K562 (cell line): ENCODE results near the gene BEST4. TPM values are rescaled to one million over a fixed set of nuclear protein-coding genes. Genes with fewer than 3 reads are reported as not detected.

Experiments
- BHLHE40 ChIP-seq: IDR thresholded peaks from 2 replicates; pipeline ENCODE4 v1.6.1; 2011; ENCODE audit warnings: low read length, improper control_type of control experiment
- CBFA2T3 ChIP-seq: fragments of 450-650 bp; IDR thresholded peaks from 2 replicates; pipeline ENCODE4 v1.6.1; 2017
- FOXK1 ChIP-seq: sonication (generic); formaldehyde crosslinking; IDR thresholded peaks from 2 replicates; pipeline ENCODE4 v1.8.0; 2022; ENCODE audit warnings: missing genetic modification reagents, mild to moderate bottlenecking, borderline replicate concordance
- HDAC3 ChIP-seq: fragments of 450-650 bp; IDR thresholded peaks from 2 replicates; pipeline ENCODE4 v1.6.1; 2018; ENCODE audit warnings: borderline replicate concordance, mild to moderate bottlenecking, moderate library complexity; ENCODE audit not compliant: partially characterized antibody
- LCOR ChIP-seq: sonication (generic); formaldehyde crosslinking; IDR thresholded peaks from 2 replicates; pipeline ENCODE4 v1.8.0; 2022; ENCODE audit warnings: mild to moderate bottlenecking, missing genetic modification reagents
- MBD2 ChIP-seq: sonication (generic); IDR thresholded peaks from 2 replicates; pipeline ENCODE4 v1.6.1; 2016; ENCODE audit warnings: low read depth, borderline replicate concordance
- RB1 ChIP-seq: fragments of 450-650 bp; IDR thresholded peaks from 2 replicates; pipeline ENCODE4 v1.6.1; 2017; ENCODE audit warnings: low read depth, mild to moderate bottlenecking
- SP1 ChIP-seq: sonication (generic); formaldehyde crosslinking; IDR thresholded peaks from 2 replicates; pipeline ENCODE4 v1.8.1; 2022; ENCODE audit warnings: mild to moderate bottlenecking, missing genetic modification reagents
- TBL1XR1 ChIP-seq, 2 experiments: IDR thresholded peaks; 2 replicates each; pipeline ENCODE4 v1.6.1; 2012; ENCODE audit warnings: improper control_type of control experiment in 2 of 2, low read length in 2 of 2, mild to moderate bottlenecking in 1 of 2
- ZNF140 ChIP-seq: fragments of 250-450 bp; sonication (Bioruptor Pico); IDR thresholded peaks from 2 replicates; pipeline ENCODE4 v1.8.0; 2021; ENCODE audit warnings: moderate library complexity, mild to moderate bottlenecking, inconsistent platforms
- polyA plus RNA-seq, 8 experiments: library from polyadenylated mRNA; depleted of rRNA in 4 of 8; stranded (reverse) in 5 of 8; unstranded in 3 of 8; fragments of >200 nt; fragmentation: Nextera tagmentation in 2 of 8; fragmentation: Illumina TruSeq in 1 of 8; extraction: Ambion mirVana in 2 of 8; extraction: Trizol in 1 of 8; gene quantifications; 2 replicates each; pipeline versions ENCODE4 v1.2.1 to v1.2.3, GENCODE V29; 2011 to 2014; ENCODE audit warnings: inconsistent platforms in 1 of 8, missing spikeins in 1 of 8
- total RNA-seq, 7 experiments: library from RNA; depleted of rRNA in 6 of 7; stranded (reverse); fragments of >200 nt in 6 of 7; fragmentation: Illumina TruSeq in 2 of 7; extraction: Trizol in 2 of 7; gene quantifications; 2 replicates each; pipeline versions ENCODE4 v1.2.1 to v1.2.3, GENCODE V29; 2011 to 2021; ENCODE audit warnings: low replicate concordance in 1 of 7
- TF ChIP-seq, protein P1 (sequence below): fragments of 450-650 bp; formaldehyde crosslinking; IDR thresholded peaks from 2 replicates; pipeline ENCODE4 v1.4.0; 2022; ENCODE audit warnings: mild to moderate bottlenecking, moderate library complexity
- TF ChIP-seq, protein P2 (sequence below): fragments of 450-650 bp; IDR thresholded peaks from 2 replicates; pipeline ENCODE4 v1.6.1; 2014; ENCODE audit warnings: low read depth, mild to moderate bottlenecking, moderate library complexity, borderline replicate concordance
- TF ChIP-seq, protein P3 (sequence below): fragments of 250-450 bp; sonication (Bioruptor Pico); IDR thresholded peaks from 2 replicates; pipeline ENCODE4 v1.9.0; 2021; ENCODE audit warnings: mild to moderate bottlenecking
- TF ChIP-seq, protein P4 (sequence below): fragments of 250-450 bp; sonication (Bioruptor Pico); IDR thresholded peaks from 2 replicates; pipeline ENCODE4 v1.9.0; 2021; ENCODE audit warnings: mild to moderate bottlenecking, inconsistent platforms
- TF ChIP-seq, protein P5 (sequence below): fragments of 200-800 bp; sonication (Bioruptor generic); IDR thresholded peaks from 2 replicates; pipeline ENCODE4 v1.6.1; 2017; ENCODE audit warnings: missing genetic modification characterization, missing compliant biosample characterization
- TF ChIP-seq, protein P6 (sequence below), 2 experiments: fragments of 450-650 bp in 1 of 2; sonication (generic) in 1 of 2; formaldehyde crosslinking in 1 of 2; IDR thresholded peaks in 1 of 2; conservative IDR thresholded peaks in 1 of 2; 2 replicates each; pipeline versions ENCODE4 v1.6.1 to v1.8.1; 2016 to 2023; ENCODE audit warnings: mild to moderate bottlenecking in 2 of 2, moderate library complexity in 2 of 2, inconsistent platforms in 1 of 2, missing genetic modification reagents in 1 of 2
- TF ChIP-seq, protein P7 (sequence below): fragments of 250-450 bp; sonication (Bioruptor Pico); IDR thresholded peaks from 2 replicates; pipeline ENCODE4 v1.8.0; 2021; ENCODE audit warnings: borderline replicate concordance, mild to moderate bottlenecking, moderate library complexity; ENCODE audit not compliant: poor library complexity, severe bottlenecking

BEST4 gene
- total and polyA plus RNA-seq, 9 of the 15 experiments (the other 6 are each of a cell fraction or from before 2014, with no cell fraction given) = 0.07 to 0.11 TPM; not detected in 7

DNA sequence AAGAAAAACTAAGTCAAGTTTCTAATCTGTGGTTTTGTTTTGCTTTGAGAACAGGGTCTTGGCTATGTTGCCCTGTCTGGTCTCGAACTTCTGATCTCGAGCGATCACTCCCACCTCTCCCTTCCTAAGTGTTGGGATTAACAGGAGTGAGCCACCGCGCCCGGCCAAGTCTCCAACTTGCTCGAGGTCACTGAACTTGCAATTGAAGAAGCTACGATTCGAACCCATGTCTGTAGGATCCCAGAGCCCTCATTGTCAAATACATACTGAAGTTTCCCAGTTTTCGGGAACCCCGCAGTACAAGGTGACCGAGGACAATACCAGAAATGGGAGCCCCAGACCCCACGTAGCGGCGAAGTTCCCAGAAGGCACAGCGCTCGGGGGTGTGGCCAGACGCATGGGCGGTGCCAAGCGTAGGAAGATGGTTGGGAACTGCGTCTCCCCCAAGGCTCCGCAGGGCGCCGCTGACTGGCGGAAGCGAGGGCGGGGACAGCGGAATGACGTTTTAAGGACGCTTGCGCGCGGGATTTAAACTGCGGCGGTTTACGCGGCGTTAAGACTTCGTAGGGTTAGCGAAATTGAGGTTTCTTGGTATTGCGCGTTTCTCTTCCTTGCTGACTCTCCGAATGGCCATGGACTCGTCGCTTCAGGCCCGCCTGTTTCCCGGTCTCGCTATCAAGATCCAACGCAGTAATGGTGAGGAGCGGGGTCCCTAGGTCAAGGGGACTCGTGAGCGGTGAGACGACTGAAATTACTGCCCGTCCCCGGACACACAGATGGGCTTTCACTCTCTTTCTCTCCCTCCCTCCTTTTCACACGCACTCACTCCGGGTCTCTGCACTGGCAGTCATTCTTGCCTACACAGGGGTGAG is 48.4 kb downstream of the BEST4 start, which contains the start of gene KIF2C (continued):
- peak; percentile 89; the same call in 1 of the 2 replicates for TF ChIP-seq MBD2
- TF ChIP-seq, protein P1, sequence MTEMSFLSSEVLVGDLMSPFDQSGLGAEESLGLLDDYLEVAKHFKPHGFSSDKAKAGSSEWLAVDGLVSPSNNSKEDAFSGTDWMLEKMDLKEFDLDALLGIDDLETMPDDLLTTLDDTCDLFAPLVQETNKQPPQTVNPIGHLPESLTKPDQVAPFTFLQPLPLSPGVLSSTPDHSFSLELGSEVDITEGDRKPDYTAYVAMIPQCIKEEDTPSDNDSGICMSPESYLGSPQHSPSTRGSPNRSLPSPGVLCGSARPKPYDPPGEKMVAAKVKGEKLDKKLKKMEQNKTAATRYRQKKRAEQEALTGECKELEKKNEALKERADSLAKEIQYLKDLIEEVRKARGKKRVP (CRISPR knock-in tag) = 0 out of 2 replicates have a peak, but pooled peaks have one; percentile 43
- peak; percentile 13; the same call in 1 of the 2 replicates for TF ChIP-seq BHLHE40
- TF ChIP-seq RB1 = peak; percentile 63
- TF ChIP-seq CBFA2T3 = no peak
- peak; percentile 66 for TF ChIP-seq HDAC3
- peak; percentile 94 for TF ChIP-seq SP1
- TF ChIP-seq, protein P2, sequence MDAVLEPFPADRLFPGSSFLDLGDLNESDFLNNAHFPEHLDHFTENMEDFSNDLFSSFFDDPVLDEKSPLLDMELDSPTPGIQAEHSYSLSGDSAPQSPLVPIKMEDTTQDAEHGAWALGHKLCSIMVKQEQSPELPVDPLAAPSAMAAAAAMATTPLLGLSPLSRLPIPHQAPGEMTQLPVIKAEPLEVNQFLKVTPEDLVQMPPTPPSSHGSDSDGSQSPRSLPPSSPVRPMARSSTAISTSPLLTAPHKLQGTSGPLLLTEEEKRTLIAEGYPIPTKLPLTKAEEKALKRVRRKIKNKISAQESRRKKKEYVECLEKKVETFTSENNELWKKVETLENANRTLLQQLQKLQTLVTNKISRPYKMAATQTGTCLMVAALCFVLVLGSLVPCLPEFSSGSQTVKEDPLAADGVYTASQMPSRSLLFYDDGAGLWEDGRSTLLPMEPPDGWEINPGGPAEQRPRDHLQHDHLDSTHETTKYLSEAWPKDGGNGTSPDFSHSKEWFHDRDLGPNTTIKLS = 0 out of 2 replicates have a peak, but pooled peaks have one; percentile 45
- TF ChIP-seq, protein P3, sequence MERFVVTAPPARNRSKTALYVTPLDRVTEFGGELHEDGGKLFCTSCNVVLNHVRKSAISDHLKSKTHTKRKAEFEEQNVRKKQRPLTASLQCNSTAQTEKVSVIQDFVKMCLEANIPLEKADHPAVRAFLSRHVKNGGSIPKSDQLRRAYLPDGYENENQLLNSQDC (CRISPR knock-in tag) = 0 out of 2 replicates have a peak, but pooled peaks have one; percentile 59
- TF ChIP-seq, protein P4, sequence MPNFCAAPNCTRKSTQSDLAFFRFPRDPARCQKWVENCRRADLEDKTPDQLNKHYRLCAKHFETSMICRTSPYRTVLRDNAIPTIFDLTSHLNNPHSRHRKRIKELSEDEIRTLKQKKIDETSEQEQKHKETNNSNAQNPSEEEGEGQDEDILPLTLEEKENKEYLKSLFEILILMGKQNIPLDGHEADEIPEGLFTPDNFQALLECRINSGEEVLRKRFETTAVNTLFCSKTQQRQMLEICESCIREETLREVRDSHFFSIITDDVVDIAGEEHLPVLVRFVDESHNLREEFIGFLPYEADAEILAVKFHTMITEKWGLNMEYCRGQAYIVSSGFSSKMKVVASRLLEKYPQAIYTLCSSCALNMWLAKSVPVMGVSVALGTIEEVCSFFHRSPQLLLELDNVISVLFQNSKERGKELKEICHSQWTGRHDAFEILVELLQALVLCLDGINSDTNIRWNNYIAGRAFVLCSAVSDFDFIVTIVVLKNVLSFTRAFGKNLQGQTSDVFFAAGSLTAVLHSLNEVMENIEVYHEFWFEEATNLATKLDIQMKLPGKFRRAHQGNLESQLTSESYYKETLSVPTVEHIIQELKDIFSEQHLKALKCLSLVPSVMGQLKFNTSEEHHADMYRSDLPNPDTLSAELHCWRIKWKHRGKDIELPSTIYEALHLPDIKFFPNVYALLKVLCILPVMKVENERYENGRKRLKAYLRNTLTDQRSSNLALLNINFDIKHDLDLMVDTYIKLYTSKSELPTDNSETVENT (CRISPR knock-in tag) = 0 out of 2 replicates have a peak, but pooled peaks have one; percentile 18
- TF ChIP-seq ZNF140 (CRISPR knock-in tag) = no peak
- TF ChIP-seq TBL1XR1 (IDR thresholded peaks at IDR 0.05; ENCODE audit: low read length in 2 of 2) = peak in 1 of 2 experiments; percentile 90; a peak in 2 of 4 replicates
- peak; percentile 88; the same call in 1 of the 2 replicates for TF ChIP-seq LCOR
- 0 out of 2 replicates have a peak, but pooled peaks have one; percentile 18 for TF ChIP-seq FOXK1 (CRISPR knock-in tag)
- TF ChIP-seq, protein P5, sequence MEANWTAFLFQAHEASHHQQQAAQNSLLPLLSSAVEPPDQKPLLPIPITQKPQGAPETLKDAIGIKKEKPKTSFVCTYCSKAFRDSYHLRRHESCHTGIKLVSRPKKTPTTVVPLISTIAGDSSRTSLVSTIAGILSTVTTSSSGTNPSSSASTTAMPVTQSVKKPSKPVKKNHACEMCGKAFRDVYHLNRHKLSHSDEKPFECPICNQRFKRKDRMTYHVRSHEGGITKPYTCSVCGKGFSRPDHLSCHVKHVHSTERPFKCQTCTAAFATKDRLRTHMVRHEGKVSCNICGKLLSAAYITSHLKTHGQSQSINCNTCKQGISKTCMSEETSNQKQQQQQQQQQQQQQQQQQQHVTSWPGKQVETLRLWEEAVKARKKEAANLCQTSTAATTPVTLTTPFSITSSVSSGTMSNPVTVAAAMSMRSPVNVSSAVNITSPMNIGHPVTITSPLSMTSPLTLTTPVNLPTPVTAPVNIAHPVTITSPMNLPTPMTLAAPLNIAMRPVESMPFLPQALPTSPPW (CRISPR knock-in tag) = peak; percentile 78
- TF ChIP-seq, protein P6, sequence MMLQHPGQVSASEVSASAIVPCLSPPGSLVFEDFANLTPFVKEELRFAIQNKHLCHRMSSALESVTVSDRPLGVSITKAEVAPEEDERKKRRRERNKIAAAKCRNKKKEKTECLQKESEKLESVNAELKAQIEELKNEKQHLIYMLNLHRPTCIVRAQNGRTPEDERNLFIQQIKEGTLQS (IDR thresholded peaks at IDR 0.05) = peak; percentile 47; the same call in 1 of the 2 replicates
- TF ChIP-seq, protein P6 (CRISPR knock-in tag; conservative IDR thresholded peaks at IDR 0.05) = peak; percentile 62; the same call in 1 of the 2 replicates
- TF ChIP-seq, protein P7, sequence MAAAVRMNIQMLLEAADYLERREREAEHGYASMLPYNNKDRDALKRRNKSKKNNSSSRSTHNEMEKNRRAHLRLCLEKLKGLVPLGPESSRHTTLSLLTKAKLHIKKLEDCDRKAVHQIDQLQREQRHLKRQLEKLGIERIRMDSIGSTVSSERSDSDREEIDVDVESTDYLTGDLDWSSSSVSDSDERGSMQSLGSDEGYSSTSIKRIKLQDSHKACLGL (CRISPR knock-in tag) = no peak
